Subcutaneous adipose tissue (tissue), 4 donors: ENCODE data around the gene SLC8A2. TPM values are rescaled to one million over a fixed set of nuclear protein-coding genes. Genes with fewer than 3 reads are reported as not detected.

ENCODE experiments used
- CTCF ChIP-seq: fragments of 450-650 bp; IDR thresholded peaks from one replicate; pipeline ENCODE4 v1.5.1; 2016; ENCODE audit warnings: low read depth, mild to moderate bottlenecking, control low read depth, antibody characterized with exemption, moderate library complexity
- total RNA-seq, 4 donors: library from RNA; depleted of rRNA; stranded (reverse); fragments of >200 nt; gene quantifications; one replicate each; pipeline ENCODE4 v1.1.0, GENCODE V29; 2016

SLC8A2 gene
- total RNA-seq, 4 donors from 2014 or later, result 0.17 to 4.3 (median 0.22) TPM; not detected in 1

GRCh38 chr19:47491358-47492136, 19.9 kb upstream of the SLC8A2 start:
- no peak for TF ChIP-seq CTCF

GRCh38 chr19:47490847-47491246, 19.2 kb upstream of the SLC8A2 start:
- TF ChIP-seq CTCF, result no peak

GRCh38 chr19:47490031-47490430, 18.3 kb upstream of the SLC8A2 start:
- no peak for TF ChIP-seq CTCF

GRCh38 chr19:47489072-47489914, 17.6 kb upstream of the SLC8A2 start:
- TF ChIP-seq CTCF, result no peak

GRCh38 chr19:47487551-47488515, 16.1 kb upstream of the SLC8A2 start:
- no peak for TF ChIP-seq CTCF

GRCh38 chr19:47486900-47487299, 15.2 kb upstream of the SLC8A2 start:
- TF ChIP-seq CTCF, result no peak
